Neutrophil (primary cell): ENCODE results near the gene GPBP1L1.

ENCODE experiments used
- H3K27ac ChIP-seq: fragments of 200-600 bp; sonication (generic); 2 replicates; pipeline ENCODE4 v1.5.1; 2016; ENCODE audit warnings: mild to moderate bottlenecking, moderate library complexity
- H3K27me3 ChIP-seq: fragments of 200-600 bp; sonication (generic); 2 replicates; pipeline ENCODE4 v1.6.0; 2016; ENCODE audit warnings: mild to moderate bottlenecking
- H3K36me3 ChIP-seq: fragments of 200-600 bp; sonication (generic); 2 replicates; pipeline ENCODE4 v1.5.1; 2017
- H3K4me1 ChIP-seq, 2 experiments: fragments of 200-600 bp in 1 of 2; sonication (generic) in 1 of 2; 1 replicate in 1 of 2; 2 replicates in 1 of 2; pipeline versions ENCODE4 v1.5.1 to v1.6.1; 2013 to 2016; ENCODE audit warnings: low read depth in 1 of 2, low read length in 1 of 2, mild to moderate bottlenecking in 1 of 2, moderate library complexity in 1 of 2; ENCODE audit not compliant: control insufficient read depth in 1 of 2, insufficient read depth in 1 of 2
- H3K4me3 ChIP-seq, 2 experiments: fragments of 200-600 bp in 1 of 2; sonication (generic) in 1 of 2; 1 replicate in 1 of 2; 2 replicates in 1 of 2; pipeline ENCODE4 v1.5.1; 2013 to 2016; ENCODE audit warnings: low read depth in 1 of 2, low read length in 1 of 2, mild to moderate bottlenecking in 1 of 2, moderate library complexity in 1 of 2
- H3K9me3 ChIP-seq: fragments of 200-600 bp; sonication (generic); 2 replicates; pipeline ENCODE4 v1.5.1; 2016
- CTCF ChIP-seq: fragments of 200-600 bp; sonication (generic); IDR thresholded peaks from 2 replicates; pipeline ENCODE4 v1.5.1; 2016; ENCODE audit warnings: antibody characterized with exemption

GPBP1L1 gene

GRCh38 chr1:45658171-45658570, 28.2 kb downstream of the GPBP1L1 start:
- TF ChIP-seq CTCF: no peak
- no peak overlapping the region for H3K4me3 ChIP-seq
- peaks cover 76% of the 10 kb centered on the region for H3K36me3 ChIP-seq
- H3K4me1 ChIP-seq: no peaks in the 10 kb centered on the region
- H3K9me3 ChIP-seq: no peaks in the 10 kb centered on the region
- no peak overlapping the region for H3K27ac ChIP-seq
- H3K27me3 ChIP-seq: no peaks in the 10 kb centered on the region

- Histone ChIP-seq H3K36me3 (peaks cover 90% of the 10 kb centered on the region), H3K27me3 (no peaks in the 10 kb centered on the region), H3K27ac (no peak overlapping the region), H3K4me3 (no peak overlapping the region), H3K9me3 (no peaks in the 10 kb centered on the region), H3K4me1 (no peaks in the 10 kb centered on the region)
- TF ChIP-seq CTCF: no peak
Observed at GRCh38 chr1:45656573-45657226, 29.6 kb downstream of the GPBP1L1 start.

GRCh38 chr1:45654540-45655280, 31.6 kb downstream of the GPBP1L1 start:
- Histone ChIP-seq H3K27me3 (no peaks in the 10 kb centered on the region), H3K4me1 (no peaks in the 10 kb centered on the region), H3K36me3 (peaks cover 94% of the 10 kb centered on the region), H3K4me3 (no peak overlapping the region), H3K9me3 (no peaks in the 10 kb centered on the region), H3K27ac (no peak overlapping the region)
- TF ChIP-seq CTCF: no peak

- TF ChIP-seq CTCF: no peak
- Histone ChIP-seq H3K36me3 (peaks cover 53% of the 10 kb centered on the region), H3K4me3 (no peak overlapping the region)
Observed at GRCh38 chr1:45647248-45648021, 38.9 kb downstream of the GPBP1L1 start.

GRCh38 chr1:45644661-45645060, 41.7 kb downstream of the GPBP1L1 start:
- Histone ChIP-seq H3K27me3 (no peaks in the 10 kb centered on the region), H3K4me1 (peaks cover 5 to 8% of the 10 kb centered on the region in 2 experiments), H3K4me3 (no peak overlapping the region), H3K27ac (peak overlapping the region; percentile 40), H3K9me3 (no peaks in the 10 kb centered on the region), H3K36me3 (peaks cover 58% of the 10 kb centered on the region)
- no peak for TF ChIP-seq CTCF

More at GRCh38 chr1:45647248-45648021, 38.9 kb downstream of the GPBP1L1 start:
- peaks cover 5 to 8% of the 10 kb centered on the region in 2 experiments for H3K4me1 ChIP-seq
- no peaks in the 10 kb centered on the region for H3K27me3 ChIP-seq
- H3K9me3 ChIP-seq: no peaks in the 10 kb centered on the region
- H3K27ac ChIP-seq: peak overlapping the region; percentile 77
